HG03103 (cell line): ENCODE data around the gene SRGAP1.
"Not testable (repeated sequence)": the region's sequence is repeated elsewhere in the genome, so short reads cannot be mapped to it uniquely, and the experiment has no call there.

Experiments
- ATAC-seq: cut with Tn5 transposase; IDR thresholded peaks from one replicate; pipeline ENCODE4 v1.9.1; 2021; ENCODE audit warnings: low read depth; ENCODE audit not compliant: unreplicated experiment

The SRGAP1 gene

DNA sequence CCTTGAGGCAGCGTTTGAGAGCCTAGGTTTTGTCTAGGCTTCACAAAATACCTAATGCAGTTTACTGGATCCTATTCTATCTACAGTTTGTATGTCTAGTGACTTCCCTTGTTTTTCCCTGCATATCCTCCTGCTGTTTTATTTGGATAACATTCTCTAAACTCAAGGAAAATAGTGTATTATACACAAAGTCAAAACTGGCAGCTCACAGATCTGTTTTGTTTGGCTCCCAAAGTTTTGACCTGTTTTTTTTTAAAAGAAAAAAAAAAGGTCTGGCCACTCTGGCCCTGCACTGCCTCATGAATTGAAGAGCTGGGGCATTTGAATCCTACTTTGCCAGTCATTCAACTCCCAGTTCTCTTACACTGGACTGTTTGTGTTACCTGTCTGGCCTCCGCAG lies 222.3 kb downstream of the SRGAP1 start:
- ATAC-seq, result no peak

DNA sequence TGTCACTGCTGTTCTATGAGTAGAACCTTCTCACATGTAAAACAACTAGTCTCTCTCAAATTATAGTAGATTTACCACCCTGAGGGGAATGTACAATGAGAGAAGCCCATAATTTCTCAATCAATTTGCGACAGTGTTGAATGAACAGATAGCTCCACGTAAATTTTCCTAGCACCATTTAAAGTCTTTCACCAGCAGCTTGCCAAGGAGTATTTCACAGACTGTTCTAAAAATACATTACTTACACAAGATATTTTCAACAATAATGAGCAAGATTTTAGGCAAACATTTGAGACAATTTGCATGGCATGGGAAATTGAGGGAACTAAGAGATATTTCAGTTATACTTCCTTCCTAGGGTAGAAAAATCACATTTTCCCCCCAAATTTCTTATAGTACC lies 226.0 kb downstream of the SRGAP1 start:
- no peak for ATAC-seq

DNA sequence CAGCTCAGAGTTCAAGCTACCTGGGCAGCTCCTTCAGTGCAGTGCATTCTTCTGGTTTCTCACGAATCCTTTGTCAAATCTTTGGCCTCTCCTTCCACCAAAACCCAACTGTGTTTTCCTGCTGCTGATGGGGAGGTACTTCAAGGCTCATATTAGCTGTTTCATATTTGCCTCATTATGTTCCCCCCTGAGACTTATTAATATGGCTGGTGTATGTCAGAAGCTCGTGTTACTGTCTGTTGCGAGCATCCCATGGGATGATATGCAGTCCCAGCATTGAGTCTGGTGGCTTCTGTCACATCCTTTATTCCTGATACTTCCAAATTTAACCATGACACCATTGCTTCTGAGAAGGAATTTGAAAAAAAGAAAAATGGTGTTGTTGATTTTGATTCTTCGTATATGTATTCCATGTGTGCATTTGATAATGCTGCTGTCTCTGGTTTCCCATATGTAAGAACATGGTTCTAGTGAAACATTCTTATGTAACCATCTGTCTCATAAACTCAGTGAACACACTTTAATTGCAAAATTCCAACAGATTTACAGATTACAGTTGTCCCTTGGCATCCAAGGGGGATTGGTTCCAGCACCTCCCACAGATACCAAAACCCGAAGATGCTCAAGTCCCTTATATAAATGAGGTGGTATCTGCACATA lies 228.5 kb downstream of the SRGAP1 start:
- no peak for ATAC-seq

DNA sequence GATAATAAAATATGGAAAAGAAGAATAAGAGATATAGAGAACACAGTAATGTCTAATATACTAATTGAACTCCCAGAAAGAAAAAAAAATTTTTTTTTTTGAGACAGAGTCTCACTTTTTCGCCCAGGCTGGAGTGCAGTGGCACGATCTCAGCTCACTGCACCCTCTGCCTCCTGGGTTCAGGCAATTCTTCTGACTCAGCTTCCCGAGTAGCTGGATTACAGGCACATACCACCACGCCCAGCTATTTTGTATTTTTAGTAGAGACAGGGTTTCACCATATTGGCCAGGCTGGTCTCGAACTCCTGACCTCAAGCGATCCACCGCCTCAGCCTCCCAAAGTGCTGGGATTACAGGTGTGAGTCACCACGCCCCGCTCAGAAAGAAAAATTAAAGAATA lies 232.1 kb downstream of the SRGAP1 start:
- not testable (repeated sequence) for ATAC-seq

DNA sequence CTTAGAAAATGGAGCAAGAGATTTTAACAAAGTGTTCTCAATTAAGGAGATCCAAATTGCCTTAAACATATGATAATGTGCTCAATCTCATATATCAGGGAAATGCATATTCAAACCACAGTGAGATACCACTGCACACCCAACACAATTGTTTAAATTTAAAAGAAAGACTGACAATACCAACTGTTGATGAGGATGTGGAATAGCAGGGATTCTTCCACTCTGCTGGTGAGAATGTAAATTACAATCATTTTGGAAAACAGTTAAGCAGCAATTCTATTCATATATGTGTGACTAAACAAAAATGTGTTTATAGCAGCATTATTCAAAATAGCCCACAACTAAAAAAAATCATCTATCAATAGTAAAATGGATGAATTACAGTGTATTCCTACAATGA lies 233.4 kb downstream of the SRGAP1 start:
- ATAC-seq, result no peak

DNA sequence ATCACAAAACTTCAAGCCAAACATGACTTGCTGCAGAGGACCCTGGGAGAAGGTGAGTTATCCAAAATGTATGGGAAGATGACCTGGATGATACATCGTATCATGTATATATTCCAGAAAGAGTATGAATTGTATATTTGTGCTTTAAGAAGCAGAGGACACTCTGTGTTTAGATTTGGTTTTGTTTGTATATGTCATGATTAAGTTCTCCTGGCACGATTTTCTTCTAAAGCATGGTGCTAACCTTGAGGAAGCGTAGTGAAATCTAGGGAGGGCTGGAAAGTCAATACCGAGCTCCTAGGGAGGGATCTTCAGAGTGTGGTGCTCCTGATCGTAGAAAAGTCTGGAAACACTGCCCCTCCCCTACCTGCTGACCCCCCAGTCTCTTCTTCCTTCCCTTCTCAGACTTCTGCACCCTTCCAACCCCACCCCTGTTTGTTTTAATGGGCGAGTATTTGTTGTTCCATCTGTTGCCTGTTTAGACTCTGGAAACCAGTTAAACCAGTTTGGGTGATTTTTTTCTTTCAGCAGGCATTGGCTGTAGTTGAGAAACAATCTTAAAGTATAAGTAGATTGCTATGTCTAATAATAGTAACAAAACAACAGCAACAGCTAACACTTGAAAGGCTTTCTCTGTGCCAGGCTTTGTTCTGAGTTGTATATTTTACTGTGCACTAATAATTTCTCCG lies 236.0 kb downstream of the SRGAP1 start:
- no peak for ATAC-seq

DNA sequence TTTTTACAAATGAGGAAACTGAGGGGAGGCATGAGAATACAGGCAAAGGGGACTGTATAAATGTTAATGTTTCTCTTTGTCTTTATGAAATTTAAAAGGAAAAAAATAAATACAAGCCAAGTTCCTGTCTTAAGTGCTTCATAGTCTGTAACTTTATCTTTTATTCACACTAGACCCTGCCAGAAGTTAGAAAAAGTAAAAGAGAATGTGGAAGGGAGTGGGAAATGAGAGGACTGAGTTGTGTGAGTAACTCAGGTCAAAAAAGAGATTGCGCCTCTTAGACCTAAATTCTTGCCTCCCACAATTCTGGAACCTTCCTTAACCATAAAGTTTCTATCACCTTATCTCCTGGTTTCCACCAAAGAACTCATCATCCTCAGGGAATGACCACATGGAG lies 236.5 kb downstream of the SRGAP1 start:
- ATAC-seq, result no peak

DNA sequence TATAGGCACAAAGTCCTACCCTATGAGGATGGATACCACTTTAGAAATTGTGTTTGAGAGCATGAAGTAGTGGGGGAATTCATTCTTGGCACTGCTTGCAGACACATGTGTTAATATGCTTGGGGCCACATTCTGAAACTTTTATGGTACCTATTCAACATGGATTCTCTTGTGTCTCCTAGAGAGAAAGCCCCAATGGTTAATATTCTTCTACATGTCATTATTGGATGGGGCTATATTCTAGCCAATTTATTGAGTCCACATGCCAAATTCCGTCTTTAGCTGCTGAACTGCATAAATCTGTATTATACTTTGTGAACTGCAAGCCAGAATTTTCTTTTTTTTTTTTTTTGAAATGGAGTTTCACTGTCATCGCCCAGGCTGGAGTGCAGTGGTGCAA lies 237.6 kb downstream of the SRGAP1 start:
- ATAC-seq, result no peak

DNA sequence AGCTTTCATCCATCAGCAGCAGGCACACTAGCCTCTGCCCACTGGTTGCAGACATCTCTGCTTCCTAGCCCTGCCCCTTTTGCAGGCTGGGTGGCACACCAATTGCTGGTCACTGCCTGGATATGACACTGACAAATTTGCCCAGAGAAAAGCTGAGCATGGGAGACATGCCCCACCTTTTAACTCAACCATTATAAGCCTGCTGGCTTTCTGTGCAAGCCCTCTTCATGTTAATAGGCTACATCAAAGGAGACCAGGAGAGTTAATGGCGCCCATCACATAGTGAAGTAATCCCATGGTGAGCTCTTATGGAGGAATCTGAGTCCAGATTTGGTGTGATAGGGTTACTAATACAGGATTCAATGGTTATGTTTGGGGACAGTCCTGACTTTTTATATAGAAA lies 238.4 kb downstream of the SRGAP1 start:
- ATAC-seq, result no peak

DNA sequence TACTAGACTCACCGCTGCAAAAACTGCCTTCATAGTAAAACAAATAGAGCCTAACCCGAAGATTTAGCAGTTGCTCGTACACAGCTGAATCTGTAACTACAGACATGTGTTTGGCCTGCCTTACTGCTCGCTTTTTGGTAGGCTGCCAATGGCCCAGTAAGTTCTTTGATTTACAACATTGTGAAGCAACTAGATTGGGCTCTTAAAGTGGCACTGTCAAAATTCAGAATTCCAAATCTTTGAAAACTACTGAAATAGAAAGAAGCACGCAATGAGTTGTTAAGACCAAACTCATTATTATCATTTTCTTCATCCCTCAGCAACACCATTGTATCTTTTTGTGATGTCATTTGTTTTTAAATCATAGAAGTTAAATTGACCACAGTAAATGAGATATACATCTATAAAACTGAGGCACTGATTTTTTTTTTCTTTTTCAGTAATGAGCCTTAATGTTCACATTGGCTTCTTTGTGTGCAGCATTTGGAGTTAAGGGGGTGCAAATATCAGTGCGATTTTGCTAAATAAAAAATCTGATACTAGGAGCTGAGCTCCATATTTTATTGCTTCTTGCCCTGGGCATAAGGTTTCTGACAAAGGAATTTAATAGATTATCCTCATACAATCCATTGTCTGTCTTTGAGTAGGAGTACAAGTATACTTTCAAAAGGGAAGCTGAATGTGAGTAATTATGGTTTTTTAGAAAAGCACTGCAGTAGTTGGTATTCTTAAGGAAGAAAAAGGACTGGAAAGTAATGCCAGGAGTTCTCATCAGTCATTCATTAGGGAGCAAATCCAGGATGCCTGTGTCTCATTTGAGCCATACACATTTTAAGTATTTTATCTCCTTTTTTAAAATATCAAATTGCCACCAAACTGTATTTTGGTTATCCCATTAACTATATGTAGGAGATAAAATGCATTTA lies 239.0 kb downstream of the SRGAP1 start:
- ATAC-seq, result no peak

DNA sequence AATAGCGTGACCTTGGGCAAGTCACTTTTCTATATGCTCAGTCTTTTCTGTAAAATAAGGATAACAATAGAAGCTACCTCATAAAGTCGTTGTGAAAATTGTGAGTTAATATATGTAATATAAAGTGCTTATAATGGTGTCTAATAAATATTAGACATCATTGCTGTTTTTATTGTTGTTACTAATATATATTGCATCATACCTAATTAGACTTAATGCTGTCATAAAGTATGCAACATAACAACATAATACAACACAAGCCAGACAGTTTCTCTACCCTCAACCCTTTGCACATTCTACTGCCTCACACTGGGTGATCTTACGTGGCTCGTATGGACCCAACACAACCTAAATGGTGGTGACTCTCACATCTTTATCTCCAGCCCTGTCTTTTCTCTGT lies 240.7 kb downstream of the SRGAP1 start:
- ATAC-seq, result no peak

DNA sequence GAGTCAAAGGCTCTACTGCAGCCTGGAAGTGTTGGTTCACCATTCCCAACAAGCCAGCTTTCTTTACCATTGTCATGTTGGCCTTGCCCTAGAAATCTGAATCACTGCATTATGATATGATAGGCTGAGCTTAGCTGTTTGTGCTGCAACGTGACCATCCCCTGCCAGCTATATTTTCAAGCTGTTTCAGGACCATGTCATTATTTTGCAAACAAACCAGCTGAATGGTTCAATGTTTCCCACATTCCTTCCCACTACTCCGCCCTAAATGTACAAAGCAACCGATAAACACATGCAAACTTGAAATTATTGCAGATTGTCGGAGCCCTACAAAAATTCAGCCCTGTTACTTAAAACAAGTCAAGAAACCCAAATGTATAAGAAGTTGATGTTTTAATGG lies 241.5 kb downstream of the SRGAP1 start:
- no peak for ATAC-seq

DNA sequence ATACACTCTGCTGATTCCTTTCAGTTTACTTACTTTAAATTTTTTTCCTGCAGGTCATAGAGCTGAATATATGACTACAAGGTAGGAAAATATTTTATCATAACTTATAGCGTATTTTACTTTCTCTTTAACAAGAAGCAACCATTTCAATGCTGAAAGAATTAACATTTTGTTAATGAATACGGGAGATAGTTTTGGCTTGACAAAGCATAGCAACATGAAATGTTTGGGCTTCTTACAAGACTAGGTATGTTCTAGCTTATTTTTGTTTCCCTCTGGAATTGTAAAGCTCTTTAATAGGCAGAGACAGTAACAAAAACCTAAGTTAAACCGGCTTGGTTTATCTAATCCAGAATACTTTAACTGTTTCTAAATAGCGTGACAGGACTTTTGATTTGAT lies 242.4 kb downstream of the SRGAP1 start:
- ATAC-seq, result no peak

DNA sequence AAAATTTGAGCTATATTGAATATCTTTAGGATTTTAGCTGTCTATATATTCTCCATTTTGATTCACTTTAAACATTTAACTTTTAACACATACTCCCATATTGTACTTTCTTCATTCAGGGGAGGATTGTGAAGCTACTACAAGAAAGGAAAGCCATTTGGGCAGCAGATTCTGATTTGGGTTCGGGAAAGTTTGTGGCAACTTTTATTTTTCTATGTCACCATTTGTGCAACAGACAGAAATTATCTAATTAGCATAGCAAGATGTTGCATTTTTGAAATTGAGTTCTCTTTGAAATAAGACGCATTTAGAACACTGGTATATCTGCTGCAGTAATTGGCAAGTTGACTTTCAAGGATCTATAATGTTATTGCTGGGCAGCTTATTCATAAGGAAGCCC lies 243.3 kb downstream of the SRGAP1 start:
- no peak for ATAC-seq

DNA sequence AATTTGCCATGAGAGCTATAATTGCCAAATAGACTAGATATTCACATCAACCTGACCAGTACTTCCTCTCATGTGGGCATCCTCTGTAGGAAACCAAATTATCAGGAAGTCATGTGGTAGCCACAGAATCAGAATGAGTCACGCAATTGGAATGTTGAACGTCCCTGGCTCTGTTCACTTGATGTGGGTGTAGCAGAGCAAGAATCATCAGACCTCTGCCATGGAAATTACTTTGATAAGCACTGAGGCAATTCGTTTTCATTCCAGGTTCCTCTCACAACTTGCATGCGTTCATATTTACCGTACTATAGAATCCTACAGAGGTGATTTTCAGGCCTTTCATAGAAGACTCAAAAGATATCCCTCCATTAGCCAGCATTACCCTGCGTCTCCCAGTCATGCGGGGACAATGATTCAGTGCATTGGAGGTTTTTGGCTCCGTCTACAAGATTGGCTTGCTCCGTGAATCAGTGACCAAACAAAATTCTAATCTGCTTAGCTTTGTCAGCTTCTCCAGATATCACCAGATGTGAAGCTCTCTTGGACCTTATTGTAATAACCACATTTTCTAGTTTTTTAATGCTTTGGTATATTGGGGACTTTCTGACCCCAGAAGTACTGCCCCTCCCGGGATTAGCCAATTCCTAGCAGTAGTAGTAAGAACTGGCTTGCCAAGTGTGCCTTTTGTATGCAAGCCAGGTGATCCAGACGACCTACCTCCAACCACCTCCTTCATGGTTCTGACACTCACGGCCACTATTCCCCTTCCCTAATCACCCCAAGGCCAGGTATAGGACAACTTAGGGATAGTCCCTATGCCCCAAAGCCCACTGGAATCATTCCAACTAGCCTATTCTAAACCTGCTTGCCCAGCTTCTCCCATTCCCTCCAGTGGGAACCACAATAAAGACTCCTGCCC lies 244.2 kb downstream of the SRGAP1 start:
- ATAC-seq, result no peak

DNA sequence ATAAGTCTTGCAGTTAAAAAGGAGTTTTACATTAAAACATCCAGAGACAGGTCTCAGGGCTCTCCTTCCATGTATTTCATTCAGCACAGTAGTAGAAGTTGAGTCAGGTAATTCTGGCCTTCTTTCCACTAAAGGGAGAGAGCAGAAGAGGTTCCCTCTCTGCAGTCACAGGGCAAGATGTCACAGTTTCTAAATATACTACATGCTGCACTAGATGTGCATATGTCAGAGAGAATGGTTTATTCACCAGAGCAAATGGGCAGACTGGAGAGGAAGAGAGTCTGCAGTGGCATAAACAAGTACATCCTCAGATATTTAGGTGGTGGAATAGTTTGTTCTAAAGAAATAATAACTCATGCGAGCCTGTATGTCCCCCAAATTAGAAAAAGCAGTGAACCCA lies 245.5 kb downstream of the SRGAP1 start:
- ATAC-seq, result no peak

DNA sequence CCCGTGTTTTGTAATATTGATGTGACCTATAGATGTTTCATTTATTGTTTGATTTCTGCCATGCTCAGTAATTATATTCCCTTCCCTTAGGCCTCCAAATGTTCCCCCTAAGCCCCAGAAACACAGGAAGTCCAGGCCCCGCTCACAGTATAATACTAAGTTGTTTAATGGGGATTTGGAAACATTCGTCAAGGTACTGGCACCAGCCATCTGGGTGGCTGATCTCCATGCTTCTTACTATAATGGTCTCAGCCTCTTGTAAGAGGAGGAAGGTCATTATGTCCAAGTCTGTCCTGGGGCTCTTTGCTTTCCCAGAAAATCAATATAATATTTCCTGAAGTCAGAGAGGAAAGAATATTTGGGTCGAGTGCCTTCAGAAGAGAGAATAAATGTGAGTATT lies 246.7 kb downstream of the SRGAP1 start:
- no peak for ATAC-seq

DNA sequence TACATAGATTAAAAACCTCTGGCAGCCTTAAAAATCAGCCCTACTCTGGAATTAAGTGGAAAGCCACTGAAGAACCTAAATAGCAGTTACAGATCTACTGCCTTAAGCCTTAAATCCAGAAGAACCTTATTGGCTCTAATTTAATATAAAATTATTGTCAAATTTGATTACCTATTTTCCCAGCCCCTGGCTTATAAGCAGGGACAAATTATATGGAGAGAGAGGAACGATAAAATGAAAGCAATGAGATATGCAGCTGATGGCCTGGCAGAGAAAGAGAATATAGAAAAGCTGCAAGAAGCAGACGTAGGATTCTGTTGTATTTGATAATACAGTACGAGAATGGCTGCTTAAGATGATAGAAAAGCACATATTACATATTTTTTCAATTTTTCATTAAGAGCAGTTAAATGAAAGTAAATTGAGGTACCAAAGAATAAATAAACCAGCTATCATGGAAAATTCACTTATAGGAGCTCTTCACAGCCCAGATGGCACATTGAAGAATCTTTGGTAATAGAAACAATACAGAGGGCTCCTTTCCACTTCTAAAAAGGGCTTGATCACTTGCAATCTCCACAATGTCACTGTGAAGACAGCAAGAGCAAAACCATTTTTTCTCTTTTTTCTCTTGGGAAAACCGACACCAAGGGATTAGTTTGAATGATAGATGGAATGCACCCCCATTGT lies 248.2 kb downstream of the SRGAP1 start:
- no peak for ATAC-seq

DNA sequence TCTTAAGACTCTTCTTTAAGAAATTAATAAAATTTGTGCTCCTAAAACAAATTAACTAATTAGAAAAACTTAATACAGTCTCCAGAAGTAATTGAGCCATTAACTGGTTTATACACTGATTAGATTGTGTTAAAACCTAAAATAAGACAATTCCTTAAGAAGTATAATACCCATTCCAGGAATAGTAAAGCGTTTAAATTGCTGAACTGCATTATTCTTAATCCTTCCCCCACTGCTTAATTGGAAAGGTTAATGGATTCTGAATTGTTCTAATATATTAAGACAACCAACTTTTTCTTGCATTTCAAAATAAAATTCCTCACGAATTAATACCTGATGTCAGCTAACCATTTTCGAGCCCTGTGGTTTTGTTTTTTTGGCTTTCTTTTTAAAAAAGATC lies 249.2 kb downstream of the SRGAP1 start:
- no peak for ATAC-seq
